Measurements from ENCODE around the gene LIX1L.
"Not testable (repeated sequence)": the region's sequence is repeated elsewhere in the genome, so short reads cannot be mapped to it uniquely, and the experiment has no call there.

The LIX1L gene

DNA sequence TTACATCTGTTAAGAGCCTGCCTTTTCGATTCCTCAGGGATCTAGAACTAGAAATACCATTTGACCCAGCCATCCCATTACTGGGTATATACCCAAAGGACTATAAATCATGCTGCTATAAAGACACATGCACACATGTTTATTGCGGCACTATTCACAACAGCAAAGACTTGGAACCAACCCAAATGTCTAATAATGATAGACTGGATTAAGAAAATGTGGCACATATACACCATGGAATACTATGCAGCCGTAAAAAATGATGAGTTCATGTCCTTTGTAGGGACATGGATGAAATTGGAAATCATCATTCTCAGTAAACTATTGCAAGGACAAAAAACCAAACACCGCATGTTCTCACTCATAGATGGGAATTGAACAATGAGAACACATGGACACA, 37.5 kb downstream of the LIX1L start:
- H3K4me3 ChIP-seq (ENCODE audit: low read length); H3K9ac ChIP-seq (ENCODE audit: low read depth, low read length); H3K4me2 ChIP-seq (ENCODE audit: low read length); H3K27me3 ChIP-seq (ENCODE audit: control insufficient read depth, insufficient read depth, low read length); H3K9me3 ChIP-seq (replicated peaks; ENCODE audit: low read length): not testable (repeated sequence)
- Histone ChIP-seq H3K4me1 (ENCODE audit: control insufficient read depth, insufficient read depth, low read length) (peaks cover 19% of the 10 kb centered on the region), H3K36me3 (ENCODE audit: insufficient read depth, low read length) (peaks cover 13% of the 10 kb centered on the region)

DNA sequence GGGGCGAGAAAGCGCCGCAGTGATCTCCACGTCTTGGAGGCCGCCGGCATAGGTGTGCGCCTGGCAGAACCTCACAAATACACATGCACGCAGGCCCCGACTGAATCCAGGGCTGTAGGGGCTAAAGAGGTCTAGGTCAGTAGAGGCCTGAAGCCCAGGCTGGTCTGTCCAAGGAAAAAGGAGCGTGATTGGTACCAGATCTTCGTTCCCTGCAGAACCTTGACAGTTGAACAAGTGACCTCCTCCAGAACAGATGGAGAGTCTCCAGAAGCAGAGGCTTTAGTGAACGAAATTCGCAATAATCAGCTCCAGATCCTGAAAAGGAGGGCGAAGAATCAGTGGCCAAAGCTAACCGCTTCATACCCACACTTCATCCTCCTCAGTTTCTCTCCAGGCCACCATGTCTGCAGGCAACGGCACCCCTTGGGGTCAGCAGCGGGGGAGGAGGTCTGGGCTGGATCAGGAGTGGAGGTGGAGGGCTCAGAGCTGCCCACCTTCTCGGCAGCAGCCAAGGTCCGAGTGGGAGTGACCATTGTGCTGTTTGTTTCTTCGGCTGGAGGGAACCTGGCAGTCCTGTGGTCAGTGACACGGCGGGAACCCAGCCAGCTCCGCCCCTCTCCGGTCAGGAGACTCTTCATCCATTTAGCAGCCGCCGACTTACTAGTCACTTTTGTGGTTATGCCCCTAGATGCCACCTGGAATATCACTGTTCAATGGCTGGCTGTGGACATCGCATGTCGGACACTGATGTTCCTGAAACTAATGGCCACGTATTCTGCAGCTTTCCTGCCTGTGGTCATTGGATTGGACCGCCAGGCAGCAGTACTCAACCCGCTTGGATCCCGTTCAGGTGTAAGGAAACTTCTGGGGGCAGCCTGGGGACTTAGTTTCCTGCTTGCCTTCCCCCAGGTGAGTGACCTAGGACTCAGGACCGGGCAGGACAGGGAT, 38.6 kb downstream of the LIX1L start:
- Histone ChIP-seq H3K4me2 (ENCODE audit: low read length) (peak overlapping the region; percentile 94), H3K4me1 (ENCODE audit: control insufficient read depth, insufficient read depth, low read length) (peaks cover 19% of the 10 kb centered on the region), H3K4me3 (ENCODE audit: low read length) (peak overlapping the region; percentile 87), H3K9ac (ENCODE audit: low read depth, low read length) (peak overlapping the region; percentile 89), H3K36me3 (ENCODE audit: insufficient read depth, low read length) (peaks cover 16% of the 10 kb centered on the region), H3K9me3 (replicated peaks; ENCODE audit: low read length) (no peaks in the 10 kb centered on the region), H3K27me3 (ENCODE audit: control insufficient read depth, insufficient read depth, low read length) (no peaks in the 10 kb centered on the region)

GRCh38 chr1:145918144-145918991, 39.4 kb downstream of the LIX1L start, which contains the start of gene PEX11B:
Gene PEX11B (minus strand): TSS chr1:145918717. CDS start chr1:145918688, 29 bp downstream.
- H3K36me3 ChIP-seq (ENCODE audit: insufficient read depth, low read length), result peaks cover 16% of the 10 kb centered on the region
- no peaks in the 10 kb centered on the region for H3K27me3 ChIP-seq (ENCODE audit: control insufficient read depth, insufficient read depth, low read length)
- no peaks in the 10 kb centered on the region for H3K9me3 ChIP-seq (replicated peaks; ENCODE audit: low read length)
- H3K4me1 ChIP-seq (ENCODE audit: control insufficient read depth, insufficient read depth, low read length), result peaks cover 19% of the 10 kb centered on the region
- peak within 1 kb of the TSS; percentile 87 for H3K4me3 ChIP-seq (ENCODE audit: low read length)
- H3K9ac ChIP-seq (ENCODE audit: low read depth, low read length), result peak within 1 kb of the TSS; percentile 89
- peak within 1 kb of the TSS; percentile 94 for H3K4me2 ChIP-seq (ENCODE audit: low read length)

GRCh38 chr1:145917595-145917994, 40.2 kb downstream of the LIX1L start:
- Histone ChIP-seq H3K4me1 (ENCODE audit: control insufficient read depth, insufficient read depth, low read length) (peaks cover 19% of the 10 kb centered on the region), H3K27me3 (ENCODE audit: control insufficient read depth, insufficient read depth, low read length) (no peaks in the 10 kb centered on the region), H3K9me3 (replicated peaks; ENCODE audit: low read length) (no peaks in the 10 kb centered on the region), H3K9ac (ENCODE audit: low read depth, low read length) (peak overlapping the region; percentile 89), H3K4me3 (ENCODE audit: low read length) (peak overlapping the region; percentile 87), H3K4me2 (ENCODE audit: low read length) (peak overlapping the region; percentile 94), H3K36me3 (ENCODE audit: insufficient read depth, low read length) (peaks cover 16% of the 10 kb centered on the region)

DNA sequence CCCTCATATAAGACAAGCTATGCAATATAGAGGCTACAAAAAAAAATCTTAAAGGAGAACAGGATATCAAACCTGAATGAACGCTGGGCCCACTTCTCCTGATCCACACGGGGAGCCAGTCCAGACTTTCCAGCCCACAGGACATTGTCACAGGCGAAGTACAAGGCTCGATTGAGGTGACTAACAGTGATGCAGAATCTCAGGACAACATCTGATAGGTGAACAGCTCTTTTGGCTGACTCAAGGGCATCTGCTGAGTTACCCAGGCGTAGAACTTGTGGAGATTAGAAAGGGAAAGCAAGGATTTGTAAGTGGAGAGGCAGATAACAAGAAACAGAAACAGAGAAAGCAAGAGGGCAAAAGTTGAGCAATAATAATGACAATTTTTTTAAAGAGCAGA, 41.1 kb downstream of the LIX1L start:
- Histone ChIP-seq H3K4me2 (ENCODE audit: low read length) (peak overlapping the region; percentile 31), H3K36me3 (ENCODE audit: insufficient read depth, low read length) (peaks cover 25% of the 10 kb centered on the region), H3K9ac (ENCODE audit: low read depth, low read length) (no peak overlapping the region), H3K4me1 (ENCODE audit: control insufficient read depth, insufficient read depth, low read length) (peaks cover 19% of the 10 kb centered on the region), H3K9me3 (replicated peaks; ENCODE audit: low read length) (no peaks in the 10 kb centered on the region), H3K27me3 (ENCODE audit: control insufficient read depth, insufficient read depth, low read length) (no peaks in the 10 kb centered on the region), H3K4me3 (ENCODE audit: low read length) (no peak overlapping the region)

GRCh38 chr1:145912128-145912641, 45.6 kb downstream of the LIX1L start:
- no peak overlapping the region for H3K4me2 ChIP-seq (ENCODE audit: low read length)
- H3K36me3 ChIP-seq (ENCODE audit: insufficient read depth, low read length), result peaks cover 39% of the 10 kb centered on the region
- no peak overlapping the region for H3K4me3 ChIP-seq (ENCODE audit: low read length)
- H3K27me3 ChIP-seq (ENCODE audit: control insufficient read depth, insufficient read depth, low read length), result no peaks in the 10 kb centered on the region
- H3K9me3 ChIP-seq (replicated peaks; ENCODE audit: low read length), result no peaks in the 10 kb centered on the region
- H3K9ac ChIP-seq (ENCODE audit: low read depth, low read length), result no peak overlapping the region
- peaks cover 24% of the 10 kb centered on the region for H3K4me1 ChIP-seq (ENCODE audit: control insufficient read depth, insufficient read depth, low read length)

DNA sequence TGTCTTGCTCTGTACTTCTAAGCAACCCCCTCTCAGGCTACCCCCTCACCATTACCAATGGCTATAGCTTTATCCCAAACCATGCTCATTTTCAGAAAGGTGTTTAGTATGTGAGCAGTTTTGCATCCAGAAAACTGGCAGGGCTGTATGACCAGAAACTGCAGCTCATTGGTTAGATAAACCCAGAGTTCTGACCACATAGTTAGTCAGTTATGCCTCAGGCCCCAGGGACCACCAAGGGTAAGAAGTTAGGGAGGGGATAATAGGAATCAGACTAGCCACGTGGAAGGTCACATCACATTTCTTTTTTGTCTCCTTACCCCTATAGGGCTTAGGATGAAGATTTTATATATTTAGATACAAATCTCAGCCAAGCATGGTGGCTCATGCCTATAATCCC, 49.2 kb downstream of the LIX1L start:
- Histone ChIP-seq H3K4me2 (ENCODE audit: low read length) (peak overlapping the region; percentile 67), H3K4me1 (ENCODE audit: control insufficient read depth, insufficient read depth, low read length) (peaks cover 26% of the 10 kb centered on the region), H3K9ac (ENCODE audit: low read depth, low read length) (peak overlapping the region; percentile 41), H3K9me3 (replicated peaks; ENCODE audit: low read length) (no peaks in the 10 kb centered on the region), H3K36me3 (ENCODE audit: insufficient read depth, low read length) (peaks cover 38% of the 10 kb centered on the region), H3K4me3 (ENCODE audit: low read length) (peak overlapping the region; percentile 58), H3K27me3 (ENCODE audit: control insufficient read depth, insufficient read depth, low read length) (no peaks in the 10 kb centered on the region)

DNA sequence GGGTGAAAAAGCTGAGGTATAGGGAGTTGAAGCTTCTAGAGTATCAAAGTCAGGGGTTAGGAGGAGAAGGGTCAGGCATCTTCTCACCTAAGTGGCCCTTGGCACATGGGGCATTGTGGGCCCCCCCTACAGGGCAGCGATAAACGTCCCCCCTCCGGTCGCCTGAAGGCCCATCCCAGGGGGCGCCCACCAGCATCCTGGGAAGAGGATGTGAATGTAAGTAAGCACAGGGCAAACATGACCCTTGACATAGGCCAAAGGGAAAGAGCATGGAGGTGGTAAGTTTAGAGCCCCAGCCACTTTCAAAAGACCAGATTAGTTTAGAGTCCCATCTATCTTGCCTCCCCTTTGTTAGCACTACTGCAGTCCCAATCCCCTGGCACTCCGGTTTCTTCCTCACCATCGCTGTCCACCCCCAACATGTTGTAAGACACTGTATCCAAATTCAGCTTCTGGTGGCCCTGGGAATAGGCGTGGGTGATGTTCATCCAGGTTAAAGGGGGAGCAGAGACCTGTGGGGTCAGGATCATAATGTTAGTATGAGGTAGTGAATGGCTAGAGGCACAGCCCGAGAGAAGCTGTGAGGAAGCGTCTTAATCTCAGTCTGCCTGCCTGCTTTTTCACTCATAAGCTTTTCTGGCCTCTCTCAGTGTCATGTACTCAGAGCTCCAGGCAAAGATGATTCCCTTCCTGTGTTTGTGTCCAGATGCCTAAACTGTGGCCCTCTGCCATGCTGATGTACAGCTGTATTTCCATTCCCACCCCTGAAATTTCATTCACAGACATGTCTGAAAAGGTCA, 50.7 kb downstream of the LIX1L start:
- Histone ChIP-seq H3K36me3 (ENCODE audit: insufficient read depth, low read length) (peaks cover 47% of the 10 kb centered on the region), H3K27me3 (ENCODE audit: control insufficient read depth, insufficient read depth, low read length) (no peaks in the 10 kb centered on the region), H3K4me3 (ENCODE audit: low read length) (peak overlapping the region; percentile 15), H3K4me2 (ENCODE audit: low read length) (peak overlapping the region; percentile 67), H3K9me3 (replicated peaks; ENCODE audit: low read length) (no peaks in the 10 kb centered on the region), H3K9ac (ENCODE audit: low read depth, low read length) (peak overlapping the region; percentile 41), H3K4me1 (ENCODE audit: control insufficient read depth, insufficient read depth, low read length) (peaks cover 26% of the 10 kb centered on the region)

GRCh38 chr1:145901312-145902021, 56.4 kb downstream of the LIX1L start:
- no peak overlapping the region for H3K4me2 ChIP-seq (ENCODE audit: low read length)
- no peak overlapping the region for H3K4me3 ChIP-seq (ENCODE audit: low read length)
- peaks cover 68% of the 10 kb centered on the region for H3K36me3 ChIP-seq (ENCODE audit: insufficient read depth, low read length)
- no peaks in the 10 kb centered on the region for H3K9me3 ChIP-seq (replicated peaks; ENCODE audit: low read length)
- no peak overlapping the region for H3K9ac ChIP-seq (ENCODE audit: low read depth, low read length)
- H3K4me1 ChIP-seq (ENCODE audit: control insufficient read depth, insufficient read depth, low read length), result no peaks in the 10 kb centered on the region
- H3K27me3 ChIP-seq (ENCODE audit: control insufficient read depth, insufficient read depth, low read length), result no peaks in the 10 kb centered on the region

DNA sequence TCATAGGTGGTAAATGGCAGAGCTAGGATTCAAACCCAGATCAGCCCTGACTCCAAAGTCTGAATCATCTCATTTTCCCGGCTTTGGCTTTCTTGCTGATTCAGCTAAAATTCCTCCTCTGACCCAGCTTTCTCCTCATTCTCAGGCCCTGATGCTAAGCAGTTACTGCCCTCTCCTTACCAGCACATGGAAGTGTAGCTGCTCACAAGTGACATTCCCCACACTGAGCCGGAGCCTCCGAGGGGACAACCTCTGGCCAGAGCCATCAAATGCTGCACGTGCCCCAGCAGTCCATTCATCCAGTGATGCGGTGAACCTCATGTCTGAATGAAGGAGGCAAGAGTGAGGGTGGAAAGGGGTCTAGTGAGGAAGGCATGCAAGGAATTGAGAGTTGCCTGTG, 59.1 kb downstream of the LIX1L start:
- H3K9me3 ChIP-seq (replicated peaks; ENCODE audit: low read length), result no peaks in the 10 kb centered on the region
- H3K9ac ChIP-seq (ENCODE audit: low read depth, low read length), result no peak overlapping the region
- H3K4me3 ChIP-seq (ENCODE audit: low read length), result no peak overlapping the region
- peaks cover 1% of the 10 kb centered on the region for H3K4me1 ChIP-seq (ENCODE audit: control insufficient read depth, insufficient read depth, low read length)
- H3K4me2 ChIP-seq (ENCODE audit: low read length), result no peak overlapping the region
- peaks cover 79% of the 10 kb centered on the region for H3K36me3 ChIP-seq (ENCODE audit: insufficient read depth, low read length)
- H3K27me3 ChIP-seq (ENCODE audit: control insufficient read depth, insufficient read depth, low read length), result no peaks in the 10 kb centered on the region
